Ascending aorta (tissue), 2 donors: ENCODE data around the gene PABPN1L. TPM values are rescaled to one million over a fixed set of nuclear protein-coding genes. Genes with fewer than 3 reads are reported as not detected.

Source experiments
- DNase-seq, 2 donors: peaks; one replicate each; pipeline ENCODE4 v3.0.0-alpha.2; 2019; ENCODE audit warnings: low spot score in 2 of 2
- H3K27ac ChIP-seq, 2 donors: fragments of 200-600 bp; sonication (generic); one replicate each; pipeline ENCODE4 v1.5.1; 2016 to 2017; ENCODE audit warnings: mild to moderate bottlenecking in 1 of 2
- H3K27me3 ChIP-seq: fragments of 200-600 bp; sonication (generic); one replicate; pipeline ENCODE4 v1.5.1; 2017
- H3K36me3 ChIP-seq, 2 donors: fragments of 200-600 bp; sonication (generic); one replicate each; pipeline ENCODE4 v1.5.1; 2016
- H3K4me1 ChIP-seq, 2 donors: fragments of 200-600 bp; sonication (generic); one replicate each; pipeline ENCODE4 v1.5.1; 2016 to 2017; ENCODE audit warnings: mild to moderate bottlenecking in 1 of 2
- H3K4me3 ChIP-seq, 2 donors: fragments of 200-600 bp; sonication (generic); one replicate each; pipeline ENCODE4 v1.5.1; 2016 to 2017; ENCODE audit warnings: mild to moderate bottlenecking in 1 of 2
- H3K9me3 ChIP-seq, 2 donors: fragments of 200-600 bp; sonication (generic); one replicate each; pipeline ENCODE4 v1.5.1; 2016
- intact Hi-C: fragments of 100-400 bp; cut with DNase I; formaldehyde crosslinking; loops from one replicate; pipeline ENCODE4 v1.15.1; 2023
- total RNA-seq: library from RNA; depleted of rRNA; stranded (reverse); fragments of >200 nt; gene quantifications from one replicate; pipeline ENCODE4 v1.1.0, GENCODE V29; 2016
- TF ChIP-seq, protein P1 (sequence below), 3 experiments: fragments of 200-600 bp in 2 of 3; fragments of 450-650 bp in 1 of 3; sonication (generic) in 2 of 3; IDR thresholded peaks; one replicate each; pipeline ENCODE4 v1.5.1; 2016 to 2019; ENCODE audit warnings: antibody characterized with exemption in 3 of 3, mild to moderate bottlenecking in 1 of 3, moderate library complexity in 1 of 3

The PABPN1L gene
- total RNA-seq, 1 donor from 2014 or later = not detected

DNA sequence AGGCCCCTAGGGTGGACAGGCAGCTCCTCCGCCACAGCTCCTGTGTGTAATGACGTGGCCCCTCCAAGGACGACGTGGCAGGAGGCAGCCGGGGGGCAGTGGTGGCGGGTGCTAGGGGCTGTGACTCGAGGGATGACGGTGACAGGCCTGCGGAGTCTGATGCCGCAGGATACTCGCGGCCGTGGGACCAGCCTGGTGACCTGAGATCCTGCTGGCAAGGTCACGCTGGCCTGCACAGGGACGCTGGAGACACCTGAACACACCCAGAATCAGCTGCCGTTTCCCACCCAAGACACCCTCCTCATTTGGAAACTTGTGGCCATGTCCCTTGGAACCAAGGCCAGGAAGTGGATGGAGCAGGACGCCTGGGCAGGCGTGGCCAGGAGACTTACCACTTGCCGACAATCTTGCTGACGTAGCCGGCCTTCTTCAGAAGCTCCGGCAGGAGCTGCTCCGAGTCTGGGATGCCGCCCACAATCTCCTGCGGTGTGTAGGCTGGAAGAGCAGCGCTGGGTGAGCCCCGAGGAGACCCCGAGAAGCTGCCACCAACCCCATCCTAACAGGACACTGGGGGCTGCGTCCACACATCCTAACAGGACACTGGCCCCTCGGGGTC, 25.8 kb downstream of the PABPN1L start:
- no peak overlapping the region for H3K4me3 ChIP-seq
- no peaks in the 10 kb centered on the region for H3K27me3 ChIP-seq
- peaks cover 31 to 33% of the 10 kb centered on the region in 2 donors for H3K36me3 ChIP-seq
- TF ChIP-seq, protein P1, sequence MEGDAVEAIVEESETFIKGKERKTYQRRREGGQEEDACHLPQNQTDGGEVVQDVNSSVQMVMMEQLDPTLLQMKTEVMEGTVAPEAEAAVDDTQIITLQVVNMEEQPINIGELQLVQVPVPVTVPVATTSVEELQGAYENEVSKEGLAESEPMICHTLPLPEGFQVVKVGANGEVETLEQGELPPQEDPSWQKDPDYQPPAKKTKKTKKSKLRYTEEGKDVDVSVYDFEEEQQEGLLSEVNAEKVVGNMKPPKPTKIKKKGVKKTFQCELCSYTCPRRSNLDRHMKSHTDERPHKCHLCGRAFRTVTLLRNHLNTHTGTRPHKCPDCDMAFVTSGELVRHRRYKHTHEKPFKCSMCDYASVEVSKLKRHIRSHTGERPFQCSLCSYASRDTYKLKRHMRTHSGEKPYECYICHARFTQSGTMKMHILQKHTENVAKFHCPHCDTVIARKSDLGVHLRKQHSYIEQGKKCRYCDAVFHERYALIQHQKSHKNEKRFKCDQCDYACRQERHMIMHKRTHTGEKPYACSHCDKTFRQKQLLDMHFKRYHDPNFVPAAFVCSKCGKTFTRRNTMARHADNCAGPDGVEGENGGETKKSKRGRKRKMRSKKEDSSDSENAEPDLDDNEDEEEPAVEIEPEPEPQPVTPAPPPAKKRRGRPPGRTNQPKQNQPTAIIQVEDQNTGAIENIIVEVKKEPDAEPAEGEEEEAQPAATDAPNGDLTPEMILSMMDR (IDR thresholded peaks at IDR 0.05) = no peak
- H3K4me1 ChIP-seq = no peaks in the 10 kb centered on the region
- intact Hi-C loops = no loop called here
- H3K9me3 ChIP-seq = no peaks in the 10 kb centered on the region
- DNase-seq = no peak
- H3K27ac ChIP-seq = no peak overlapping the region

DNA sequence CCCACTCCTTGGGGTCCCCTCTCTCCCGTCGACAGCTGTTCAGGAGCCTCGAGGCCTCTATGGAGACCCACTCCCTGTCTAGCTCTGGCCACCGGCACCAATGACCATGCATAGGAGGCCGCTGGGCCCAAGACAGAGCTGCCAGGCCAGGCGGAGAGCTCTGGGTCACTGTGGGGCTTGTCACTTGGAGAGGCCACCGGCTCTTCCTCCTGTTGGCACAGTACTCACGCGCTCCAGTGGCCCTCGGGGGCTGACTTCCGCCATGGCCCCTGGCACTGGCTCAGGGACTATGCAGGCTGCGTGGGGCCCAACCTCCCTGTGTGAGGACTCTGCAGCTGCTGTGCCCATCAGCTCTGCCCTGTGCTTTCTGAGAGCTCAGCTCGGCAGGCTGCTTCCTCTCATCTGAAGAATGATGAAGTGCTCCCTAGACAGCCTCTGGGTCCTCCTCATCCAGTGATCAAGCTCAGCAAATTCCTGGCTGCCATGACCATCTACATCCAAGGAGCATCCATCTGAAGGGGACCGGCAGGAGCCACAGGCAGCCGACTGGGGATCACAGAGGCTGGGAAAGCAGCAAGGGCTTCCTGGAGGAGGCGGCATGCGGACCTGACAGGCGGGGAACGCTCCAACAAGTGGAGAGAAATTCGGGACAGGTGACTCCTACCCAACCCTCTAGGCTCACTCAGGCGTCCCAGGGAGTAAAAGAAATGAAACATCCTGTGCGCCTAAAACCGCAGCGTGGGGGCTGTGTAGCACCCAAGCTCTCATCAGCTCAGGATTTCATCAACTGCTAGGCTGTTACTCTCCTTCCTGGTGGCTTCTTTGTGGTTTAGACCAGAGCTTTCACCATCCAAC, 26.5 kb downstream of the PABPN1L start:
- no peaks in the 10 kb centered on the region for H3K27me3 ChIP-seq
- H3K9me3 ChIP-seq = no peaks in the 10 kb centered on the region
- no peak overlapping the region for H3K4me3 ChIP-seq
- H3K36me3 ChIP-seq = peaks cover 33 to 38% of the 10 kb centered on the region in 2 donors
- H3K27ac ChIP-seq = no peak overlapping the region
- TF ChIP-seq, protein P1 (IDR thresholded peaks at IDR 0.05) = no peak
- H3K4me1 ChIP-seq = no peaks in the 10 kb centered on the region
- DNase-seq = no peak
- intact Hi-C loops = no loop called here

DNA sequence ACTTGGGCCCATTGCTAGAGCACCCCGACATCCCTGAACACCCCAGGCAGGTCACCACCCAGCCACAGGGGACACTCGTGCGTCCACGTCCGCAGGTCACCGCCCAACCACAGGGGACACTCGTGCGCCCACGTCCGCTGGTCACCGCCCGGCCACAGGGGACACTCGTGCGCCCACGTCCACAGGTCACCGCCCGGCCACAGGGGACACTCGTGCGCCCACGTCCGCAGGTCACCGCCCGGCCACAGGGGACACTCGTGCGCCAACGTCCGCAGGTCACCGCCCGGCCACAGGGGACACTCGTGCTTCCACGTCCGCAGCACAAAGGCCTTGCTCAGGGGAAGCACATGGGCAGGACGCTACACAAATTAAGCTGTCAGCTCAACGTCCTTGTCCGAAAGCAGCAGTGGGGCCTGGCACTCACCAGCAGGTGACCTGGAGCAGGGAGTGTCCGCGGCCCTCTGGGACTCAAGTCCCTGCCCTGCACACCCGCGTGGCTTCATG, 27.4 kb downstream of the PABPN1L start:
- no peak for DNase-seq
- no peak overlapping the region for H3K4me3 ChIP-seq
- H3K36me3 ChIP-seq = peaks cover 33 to 41% of the 10 kb centered on the region in 2 donors
- TF ChIP-seq, protein P1 (IDR thresholded peaks at IDR 0.05) = no peak
- no peak overlapping the region for H3K27ac ChIP-seq
- intact Hi-C loops = no loop called here
- H3K9me3 ChIP-seq = no peaks in the 10 kb centered on the region
- H3K27me3 ChIP-seq = no peaks in the 10 kb centered on the region
- H3K4me1 ChIP-seq = no peaks in the 10 kb centered on the region

DNA sequence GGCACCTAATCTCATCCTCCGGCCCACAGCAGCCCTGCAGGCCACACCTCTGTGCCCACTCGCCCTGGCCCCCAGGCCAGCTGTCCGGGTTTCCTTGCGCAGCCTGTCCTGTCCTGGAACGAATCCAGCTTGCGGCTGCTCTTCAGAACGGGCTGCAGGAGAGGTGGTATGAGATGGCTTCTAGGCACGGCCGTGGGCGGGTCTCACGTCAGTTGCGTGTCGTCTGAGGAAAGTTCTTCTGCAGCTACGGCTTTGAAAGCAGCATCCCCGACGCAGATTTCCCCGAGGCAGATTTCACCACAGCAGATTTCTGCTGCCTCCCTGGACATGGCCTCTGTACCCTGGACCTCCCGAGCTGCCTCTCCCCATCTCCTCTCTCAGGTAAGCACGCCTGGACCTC, 27.9 kb downstream of the PABPN1L start:
- no peaks in the 10 kb centered on the region for H3K9me3 ChIP-seq
- intact Hi-C loops = no loop called here
- TF ChIP-seq, protein P1 (IDR thresholded peaks at IDR 0.05) = no peak
- H3K27ac ChIP-seq = no peak overlapping the region
- peaks cover 33 to 41% of the 10 kb centered on the region in 2 donors for H3K36me3 ChIP-seq
- DNase-seq = no peak
- no peaks in the 10 kb centered on the region for H3K4me1 ChIP-seq
- no peak overlapping the region for H3K4me3 ChIP-seq
- H3K27me3 ChIP-seq = no peaks in the 10 kb centered on the region

DNA sequence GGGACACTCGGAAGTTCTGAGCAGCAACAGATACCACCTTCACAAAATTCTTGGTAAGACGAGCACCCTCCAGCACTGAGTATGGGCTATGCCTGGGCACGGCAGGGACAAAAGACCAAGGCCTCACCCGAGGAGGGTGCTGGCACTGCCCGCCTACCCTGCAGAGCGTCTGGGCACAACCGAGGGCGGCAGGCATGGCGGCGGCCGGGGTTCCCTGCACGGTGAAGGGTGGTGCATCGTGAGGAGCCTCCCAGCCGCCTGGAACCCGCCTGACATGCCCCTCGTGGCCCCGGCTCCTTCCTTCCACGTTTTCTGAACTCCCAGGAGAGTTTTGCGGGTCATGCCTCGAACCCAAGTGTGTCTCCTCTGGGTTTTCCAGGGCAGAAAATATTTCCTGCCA, 28.7 kb downstream of the PABPN1L start:
- TF ChIP-seq, protein P1 (IDR thresholded peaks at IDR 0.05) = no peak
- Histone ChIP-seq H3K27me3 (no peaks in the 10 kb centered on the region), H3K4me1 (no peaks in the 10 kb centered on the region), H3K4me3 (no peak overlapping the region), H3K9me3 (no peaks in the 10 kb centered on the region), H3K36me3 (peaks cover 29 to 41% of the 10 kb centered on the region in 2 donors), H3K27ac (no peak overlapping the region)
- intact Hi-C loops = no loop called here
- no peak for DNase-seq
